ENCODE results near the gene GRIK2. TPM values are rescaled to one million over a fixed set of nuclear protein-coding genes. Genes with fewer than 3 reads are reported as not detected.

The GRIK2 gene
- total and polyA plus RNA-seq, 2 donors (not counting 3 experiments of a cell fraction or from before 2014, with no cell fraction given), result not detected

DNA sequence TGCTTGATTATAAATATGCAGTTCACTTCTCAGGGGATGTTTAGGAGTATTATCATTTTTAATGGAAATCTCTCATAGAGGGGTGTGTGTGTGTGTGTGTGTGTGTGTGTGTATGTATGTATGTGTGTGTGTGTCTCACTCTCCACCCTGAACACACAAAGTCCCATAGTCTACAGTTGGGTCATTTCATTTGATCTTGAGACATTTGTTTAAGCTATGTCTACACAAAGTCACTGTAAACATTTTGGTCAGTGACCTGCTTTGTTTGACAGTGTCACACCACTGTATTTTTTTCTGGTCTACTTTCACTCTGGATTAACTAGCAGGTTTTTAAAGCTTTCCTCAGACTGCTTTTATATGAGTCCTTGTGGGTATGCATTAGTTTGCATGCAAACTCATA lies 215.2 kb downstream of the GRIK2 start:
- H3K4me3 ChIP-seq (replicated peaks in 1 of 3; ENCODE audit: insufficient read depth in 1 of 3, low read depth in 1 of 3, low read length in 3 of 3), result no peak overlapping the region
- DNase-seq (ENCODE audit: low read depth, low spot score), result no peak
- no peaks in the 10 kb centered on the region for H3K27me3 ChIP-seq (ENCODE audit: control insufficient read depth in 2 of 2, insufficient read depth in 2 of 2, low read length in 2 of 2)
- H3K36me3 ChIP-seq (ENCODE audit: control insufficient read depth in 2 of 2, extremely low read depth in 1 of 2, insufficient read depth in 2 of 2, low read length in 2 of 2), result no peaks in the 10 kb centered on the region
- POLR2A ChIA-PET, result no interaction called here
- H3K9me3 ChIP-seq (replicated peaks; ENCODE audit: control insufficient read depth, insufficient read depth, low read length), result no peaks in the 10 kb centered on the region
- no peaks in the 10 kb centered on the region for H3K79me2 ChIP-seq (ENCODE audit: control insufficient read depth, insufficient read depth, low read length)
- intact Hi-C loops (cut with micrococcal nuclease) (no loop called here), dilution Hi-C loops (cut with MboI; ENCODE audit: extremely low pct_ligation_motif_present, low sequenced_read_pairs) (no loop called here)
- H3K9ac ChIP-seq (replicated peaks; ENCODE audit: extremely low read depth, insufficient read depth, low read length), result no peak overlapping the region
- no TSS peak for BruUV-seq (replicated peaks)
- H3K9me1 ChIP-seq (replicated peaks; ENCODE audit: control insufficient read depth, extremely low read depth, insufficient read depth, low read length), result no peaks in the 10 kb centered on the region
- H3K27ac ChIP-seq (ENCODE audit: insufficient read depth, low read depth, low read length), result no peak overlapping the region
- no peak overlapping the region for H3K4me2 ChIP-seq (ENCODE audit: insufficient read depth, low read length)
- CTCF ChIA-PET, result interaction anchor here (1.4 kb wide), 1 partner anchor 19 kb away, joined by 3 read pairs; no protein-coding TSS in a partner anchor
- no peaks in the 10 kb centered on the region for H4K20me1 ChIP-seq (replicated peaks; ENCODE audit: control insufficient read depth, extremely low read depth, insufficient read depth, low read length)
- FAIRE-seq, result no peak
- H3K4me1 ChIP-seq (ENCODE audit: control insufficient read depth, extremely low read depth, insufficient read depth, low read length), result no peaks in the 10 kb centered on the region
- TF ChIP-seq MAX (IDR thresholded peaks at IDR 0.05; ENCODE audit: insufficient read depth, insufficient read length), result no peak
- H2AFZ ChIP-seq (ENCODE audit: low read depth, low read length), result no peak overlapping the region

- H3K36me3 ChIP-seq (ENCODE audit: control insufficient read depth in 2 of 2, extremely low read depth in 1 of 2, insufficient read depth in 2 of 2, low read length in 2 of 2), result no peaks in the 10 kb centered on the region
- CTCF ChIA-PET, result interaction anchor here (1.1 kb wide), 1 partner anchor 11 kb away, joined by 3 read pairs; no protein-coding TSS in a partner anchor
- no peaks in the 10 kb centered on the region for H4K20me1 ChIP-seq (replicated peaks; ENCODE audit: control insufficient read depth, extremely low read depth, insufficient read depth, low read length)
- no peaks in the 10 kb centered on the region for H3K4me1 ChIP-seq (ENCODE audit: control insufficient read depth, extremely low read depth, insufficient read depth, low read length)
- no peak overlapping the region for H3K4me2 ChIP-seq (ENCODE audit: insufficient read depth, low read length)
- TF ChIP-seq FOS (IDR thresholded peaks at IDR 0.05; ENCODE audit: borderline replicate concordance, insufficient read depth, low read length) (no peak), JUN (IDR thresholded peaks at IDR 0.05; ENCODE audit: borderline replicate concordance, insufficient read depth, insufficient read length, low read depth) (no peak), POLR2AphosphoS5 (IDR thresholded peaks at IDR 0.05; ENCODE audit: insufficient read depth, low read depth, low read length) (no peak), POLR2A (IDR thresholded peaks at IDR 0.05; ENCODE audit: low read depth, low read length) (no peak), MYC (IDR thresholded peaks at IDR 0.05; ENCODE audit: low read depth, low read length) (no peak), MAX (IDR thresholded peaks at IDR 0.05; ENCODE audit: insufficient read depth, insufficient read length) (no peak), EZH2 (IDR thresholded peaks at IDR 0.05; ENCODE audit: borderline replicate concordance, low read depth, low read length, severe bottlenecking) (no peak), GATA2 (IDR thresholded peaks at IDR 0.05; ENCODE audit: insufficient read depth, insufficient read length, low read depth, low read length) (no peak)
- TF ChIP-seq, protein P1, sequence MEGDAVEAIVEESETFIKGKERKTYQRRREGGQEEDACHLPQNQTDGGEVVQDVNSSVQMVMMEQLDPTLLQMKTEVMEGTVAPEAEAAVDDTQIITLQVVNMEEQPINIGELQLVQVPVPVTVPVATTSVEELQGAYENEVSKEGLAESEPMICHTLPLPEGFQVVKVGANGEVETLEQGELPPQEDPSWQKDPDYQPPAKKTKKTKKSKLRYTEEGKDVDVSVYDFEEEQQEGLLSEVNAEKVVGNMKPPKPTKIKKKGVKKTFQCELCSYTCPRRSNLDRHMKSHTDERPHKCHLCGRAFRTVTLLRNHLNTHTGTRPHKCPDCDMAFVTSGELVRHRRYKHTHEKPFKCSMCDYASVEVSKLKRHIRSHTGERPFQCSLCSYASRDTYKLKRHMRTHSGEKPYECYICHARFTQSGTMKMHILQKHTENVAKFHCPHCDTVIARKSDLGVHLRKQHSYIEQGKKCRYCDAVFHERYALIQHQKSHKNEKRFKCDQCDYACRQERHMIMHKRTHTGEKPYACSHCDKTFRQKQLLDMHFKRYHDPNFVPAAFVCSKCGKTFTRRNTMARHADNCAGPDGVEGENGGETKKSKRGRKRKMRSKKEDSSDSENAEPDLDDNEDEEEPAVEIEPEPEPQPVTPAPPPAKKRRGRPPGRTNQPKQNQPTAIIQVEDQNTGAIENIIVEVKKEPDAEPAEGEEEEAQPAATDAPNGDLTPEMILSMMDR (IDR thresholded peaks at IDR 0.05; ENCODE audit: extremely low read depth in 1 of 2, insufficient read depth in 1 of 2, low read depth in 1 of 2, low read length in 2 of 2), result no peak
- FAIRE-seq (no peak), DNase-seq (ENCODE audit: low read depth, low spot score) (no peak)
- no TSS peak for BruUV-seq (replicated peaks)
- no peak overlapping the region for H3K9ac ChIP-seq (replicated peaks; ENCODE audit: extremely low read depth, insufficient read depth, low read length)
- H3K9me3 ChIP-seq (replicated peaks; ENCODE audit: control insufficient read depth, insufficient read depth, low read length), result no peaks in the 10 kb centered on the region
- H3K27ac ChIP-seq (ENCODE audit: insufficient read depth, low read depth, low read length), result no peak overlapping the region
- no peaks in the 10 kb centered on the region for H3K27me3 ChIP-seq (ENCODE audit: control insufficient read depth in 2 of 2, insufficient read depth in 2 of 2, low read length in 2 of 2)
- H3K4me3 ChIP-seq (replicated peaks in 1 of 3; ENCODE audit: insufficient read depth in 1 of 3, low read depth in 1 of 3, low read length in 3 of 3), result no peak overlapping the region
- dilution Hi-C loops (cut with MboI; ENCODE audit: extremely low pct_ligation_motif_present, low sequenced_read_pairs) (no loop called here), intact Hi-C loops (cut with micrococcal nuclease) (no loop called here)
- POLR2A ChIA-PET, result no interaction called here
- no peaks in the 10 kb centered on the region for H3K79me2 ChIP-seq (ENCODE audit: control insufficient read depth, insufficient read depth, low read length)
- no peak overlapping the region for H2AFZ ChIP-seq (ENCODE audit: low read depth, low read length)
- H3K9me1 ChIP-seq (replicated peaks; ENCODE audit: control insufficient read depth, extremely low read depth, insufficient read depth, low read length), result no peaks in the 10 kb centered on the region
Measured at GRCh38 chr6:101613556-101613955, 220.0 kb downstream of the GRIK2 start.

Measured in endothelial cell of umbilical vein (primary cell).